ENCODE data around the gene KCNA1. TPM values are rescaled to one million over a fixed set of nuclear protein-coding genes. Genes with fewer than 3 reads are reported as not detected.

Gene KCNA1
- total RNA-seq (2021) (not detected in 2 replicates), Bru-seq, nascent RNA (not detected), BruChase-seq, experiment 1, labeled RNA remaining after a 2-hour chase (percentile 14 among the genes with signal in this experiment), BruChase-seq, experiment 2, labeled RNA remaining after a 6-hour chase (not detected)
- long read RNA-seq: 0 reads

GRCh38 chr12:4909734-4910501, at the start of gene KCNA1:
Gene KCNA1, plus strand, starts transcription at chr12:4909905. Its CDS starts 1,474 bp downstream, at chr12:4911379.
- Histone ChIP-seq H3K4me1 (ENCODE audit: insufficient read depth, low read length, poor library complexity, severe bottlenecking) (peaks cover 4% of the 10 kb centered on the region), H3K27ac (ENCODE audit: low read depth, low read length, poor library complexity, severe bottlenecking) (no peak within 1 kb of the TSS), H3K9me3 (ENCODE audit: low read depth, low read length, poor library complexity, severe bottlenecking) (no peaks in the 10 kb centered on the region), H3K36me3 (ENCODE audit: insufficient read depth, low read length, poor library complexity, severe bottlenecking) (no peaks in the 10 kb centered on the region), H3K27me3 (replicated peaks; ENCODE audit: insufficient read depth, low read depth, low read length, poor library complexity) (peaks cover 99% of the 10 kb centered on the region), H3K4me3 (ENCODE audit: low read depth, low read length, poor library complexity, severe bottlenecking) (peak within 1 kb of the TSS; percentile 7)
- peak; percentile 14 for DNase-seq (ENCODE audit: low spot score)
- TF ChIP-seq EZH2 (IDR thresholded peaks at IDR 0.05; ENCODE audit: borderline replicate concordance, low read depth, low read length, poor library complexity, severe bottlenecking) (peak; percentile 98), CTCF (conservative IDR thresholded peaks at IDR 0.05; ENCODE audit: low read depth, low read length) (no peak)
- intact Hi-C loops (cut with micrococcal nuclease; ENCODE audit: unreplicated experiment): no loop called here
- ChIA-PET CTCF (interaction anchor here (0.6 kb wide), 1 partner anchor 51 kb away, joined by 3 read pairs; no protein-coding TSS in a partner anchor), POLR2A (ENCODE audit: low non-redundant PET) (no interaction called here)
- no TSS peak for BruUV-seq (replicated peaks)

GRCh38 chr12:4860741-4861140, 49.0 kb upstream of the KCNA1 start:
- Histone ChIP-seq H3K9me3 (ENCODE audit: low read depth, low read length, poor library complexity, severe bottlenecking) (no peaks in the 10 kb centered on the region), H3K4me3 (ENCODE audit: low read depth, low read length, poor library complexity, severe bottlenecking) (no peak overlapping the region), H3K27me3 (replicated peaks; ENCODE audit: insufficient read depth, low read depth, low read length, poor library complexity) (peaks cover 84% of the 10 kb centered on the region), H3K27ac (ENCODE audit: low read depth, low read length, poor library complexity, severe bottlenecking) (no peak overlapping the region), H3K36me3 (ENCODE audit: insufficient read depth, low read length, poor library complexity, severe bottlenecking) (no peaks in the 10 kb centered on the region), H3K4me1 (ENCODE audit: insufficient read depth, low read length, poor library complexity, severe bottlenecking) (no peaks in the 10 kb centered on the region)
- DNase-seq (ENCODE audit: low spot score): no peak
- CTCF ChIA-PET: no interaction called here
- POLR2A ChIA-PET (ENCODE audit: low non-redundant PET): no interaction called here
- intact Hi-C loops (cut with micrococcal nuclease; ENCODE audit: unreplicated experiment): no loop called here
- TF ChIP-seq EZH2 (IDR thresholded peaks at IDR 0.05; ENCODE audit: borderline replicate concordance, low read depth, low read length, poor library complexity, severe bottlenecking) (no peak), CTCF (conservative IDR thresholded peaks at IDR 0.05; ENCODE audit: low read depth, low read length) (no peak)
- no TSS peak for BruUV-seq (replicated peaks)

GRCh38 chr12:4862809-4863208, 46.9 kb upstream of the KCNA1 start:
- peaks cover 90% of the 10 kb centered on the region for H3K27me3 ChIP-seq (replicated peaks; ENCODE audit: insufficient read depth, low read depth, low read length, poor library complexity)
- no peak for DNase-seq (ENCODE audit: low spot score)
- POLR2A ChIA-PET (ENCODE audit: low non-redundant PET): no interaction called here
- no peaks in the 10 kb centered on the region for H3K9me3 ChIP-seq (ENCODE audit: low read depth, low read length, poor library complexity, severe bottlenecking)
- CTCF ChIA-PET: no interaction called here
- TF ChIP-seq CTCF (conservative IDR thresholded peaks at IDR 0.05; ENCODE audit: low read depth, low read length): no peak
- no peak for TF ChIP-seq EZH2 (IDR thresholded peaks at IDR 0.05; ENCODE audit: borderline replicate concordance, low read depth, low read length, poor library complexity, severe bottlenecking)
- intact Hi-C loops (cut with micrococcal nuclease; ENCODE audit: unreplicated experiment): no loop called here
- no peak overlapping the region for H3K4me3 ChIP-seq (ENCODE audit: low read depth, low read length, poor library complexity, severe bottlenecking)
- no TSS peak for BruUV-seq (replicated peaks)
- no peaks in the 10 kb centered on the region for H3K36me3 ChIP-seq (ENCODE audit: insufficient read depth, low read length, poor library complexity, severe bottlenecking)
- H3K4me1 ChIP-seq (ENCODE audit: insufficient read depth, low read length, poor library complexity, severe bottlenecking): no peaks in the 10 kb centered on the region
- H3K27ac ChIP-seq (ENCODE audit: low read depth, low read length, poor library complexity, severe bottlenecking): no peak overlapping the region

Data from A673 (cell line).